Smooth muscle cell (in vitro differentiated cells): ENCODE data around the gene MCRIP1. TPM values are rescaled to one million over a fixed set of nuclear protein-coding genes. Genes with fewer than 3 reads are reported as not detected.

Experiments used
- DNase-seq: peaks from one replicate; lab custom pipeline; 2025; ENCODE audit not compliant: unreplicated experiment; lab: John Stamatoyannopoulos, UW
- H2AFZ ChIP-seq: fragments of 200-600 bp; sonication (generic); 2 replicates; pipeline ENCODE4 v1.6.0; 2016; ENCODE audit warnings: antibody characterized with exemption, low read depth, mild to moderate bottlenecking
- H3F3A ChIP-seq: fragments of 200-600 bp; sonication (generic); 2 replicates; pipeline ENCODE4 v1.6.0; 2017; ENCODE audit warnings: antibody characterized with exemption, low read depth
- H3K27ac ChIP-seq: fragments of 200-600 bp; sonication (generic); 2 replicates; pipeline ENCODE4 v1.5.1; 2016; ENCODE audit warnings: low read depth, mild to moderate bottlenecking
- H3K27me3 ChIP-seq: fragments of 200-600 bp; sonication (generic); 2 replicates; pipeline ENCODE4 v1.6.1; 2016; ENCODE audit warnings: low read depth, mild to moderate bottlenecking
- H3K36me3 ChIP-seq: fragments of 200-600 bp; sonication (generic); 2 replicates; pipeline ENCODE4 v1.5.1; 2016; ENCODE audit warnings: low read depth
- H3K4me1 ChIP-seq: fragments of 200-600 bp; sonication (generic); 2 replicates; pipeline ENCODE4 v1.5.1; 2016; ENCODE audit warnings: low read depth
- H3K4me2 ChIP-seq: fragments of 200-600 bp; sonication (generic); 2 replicates; pipeline ENCODE4 v1.6.0; 2016; ENCODE audit warnings: mild to moderate bottlenecking
- H3K4me3 ChIP-seq: fragments of 200-600 bp; sonication (generic); 2 replicates; pipeline ENCODE4 v1.5.1; 2016; ENCODE audit warnings: mild to moderate bottlenecking
- H3K79me2 ChIP-seq: fragments of 200-600 bp; sonication (generic); 2 replicates; pipeline ENCODE4 v1.6.0; 2016; ENCODE audit warnings: low read depth, mild to moderate bottlenecking
- H3K9ac ChIP-seq: fragments of 200-600 bp; sonication (generic); 2 replicates; pipeline ENCODE4 v1.6.0; 2016; ENCODE audit warnings: low read depth
- H3K9me3 ChIP-seq: fragments of 200-600 bp; sonication (generic); replicated peaks from 2 replicates; pipeline ENCODE4 v1.5.1; 2016; ENCODE audit warnings: low read depth
- H4K20me1 ChIP-seq: fragments of 200-600 bp; sonication (generic); 2 replicates; pipeline ENCODE4 v1.6.0; 2016; ENCODE audit warnings: low read depth
- CTCF ChIP-seq: fragments of 200-600 bp; sonication (generic); IDR thresholded peaks from 2 replicates; pipeline ENCODE4 v1.5.1; 2017; ENCODE audit warnings: borderline replicate concordance, mild to moderate bottlenecking, antibody characterized with exemption; ENCODE audit not compliant: insufficient read depth, poor library complexity, severe bottlenecking
- WGBS: methylation state at CpG from one replicate; pipeline ENCODE4 v1.1.7; 2016; ENCODE audit warnings: low lambda C conversion rate; 5-methylcytosine and 5-hydroxymethylcytosine counted together
- polyA plus RNA-seq: library from polyadenylated mRNA; unstranded; fragments of >200 nt; fragmentation: Nextera tagmentation; extraction: Ambion mirVana; gene quantifications from 2 replicates; pipeline ENCODE4 v1.2.1, GENCODE V29; 2016
- total RNA-seq: library from RNA; depleted of rRNA; stranded (reverse); fragments of >200 nt; gene quantifications from 2 replicates; pipeline ENCODE4 v1.2.3, GENCODE V29; 2014

MCRIP1 gene
- total and polyA plus RNA-seq, 2 experiments from 2014 or later: 85.1 to 208 TPM

GRCh38 chr17:81867170-81867990 lies 34.3 kb upstream of the MCRIP1 start:
- Histone ChIP-seq H2AFZ (no peak overlapping the region), H3K4me2 (peak overlapping the region; percentile 69), H3K79me2 (peaks cover 54% of the 10 kb centered on the region), H3K27me3 (no peaks in the 10 kb centered on the region), H3F3A (peaks cover 52% of the 10 kb centered on the region), H3K27ac (peak overlapping the region; percentile 78), H3K9ac (no peak overlapping the region), H3K9me3 (no peaks in the 10 kb centered on the region), H4K20me1 (peaks cover 77% of the 10 kb centered on the region), H3K4me3 (no peak overlapping the region), H3K4me1 (peaks cover 39% of the 10 kb centered on the region), H3K36me3 (no peaks in the 10 kb centered on the region)
- no peak for TF ChIP-seq CTCF
- WGBS: 38% methylated on average over 20 of the region's 23 CpGs
- no peak for DNase-seq

- Histone ChIP-seq H3K4me1 (peaks cover 38% of the 10 kb centered on the region), H3K79me2 (peaks cover 54% of the 10 kb centered on the region), H3K36me3 (no peaks in the 10 kb centered on the region), H3K27ac (peak overlapping the region; percentile 78), H3K9ac (no peak overlapping the region), H3K4me3 (no peak overlapping the region), H3K27me3 (no peaks in the 10 kb centered on the region), H3K4me2 (peak overlapping the region; percentile 69), H3F3A (peaks cover 50% of the 10 kb centered on the region), H2AFZ (no peak overlapping the region), H3K9me3 (no peaks in the 10 kb centered on the region), H4K20me1 (peaks cover 77% of the 10 kb centered on the region)
- DNase-seq: no peak
- TF ChIP-seq CTCF: no peak
- WGBS: 80% methylated on average over 18 of the region's 18 CpGs
These were observed 33.5 kb upstream of the MCRIP1 start for GRCh38 chr17:81866440-81867169.

- Histone ChIP-seq H4K20me1 (peaks cover 77% of the 10 kb centered on the region), H3K27me3 (no peaks in the 10 kb centered on the region), H2AFZ (no peak overlapping the region), H3K4me3 (no peak overlapping the region), H3K4me2 (peak overlapping the region; percentile 42), H3K36me3 (no peaks in the 10 kb centered on the region), H3F3A (peaks cover 47% of the 10 kb centered on the region), H3K9ac (no peak overlapping the region), H3K27ac (peak overlapping the region; percentile 8), H3K9me3 (no peaks in the 10 kb centered on the region), H3K79me2 (peaks cover 53% of the 10 kb centered on the region), H3K4me1 (peaks cover 38% of the 10 kb centered on the region)
- 62% methylated on average over 18 of the region's 18 CpGs for WGBS
- no peak for TF ChIP-seq CTCF
- DNase-seq: no peak
These were observed 32.8 kb upstream of the MCRIP1 start for GRCh38 chr17:81865733-81866439.
